ENCODE results near the gene PUM1.

DNA sequence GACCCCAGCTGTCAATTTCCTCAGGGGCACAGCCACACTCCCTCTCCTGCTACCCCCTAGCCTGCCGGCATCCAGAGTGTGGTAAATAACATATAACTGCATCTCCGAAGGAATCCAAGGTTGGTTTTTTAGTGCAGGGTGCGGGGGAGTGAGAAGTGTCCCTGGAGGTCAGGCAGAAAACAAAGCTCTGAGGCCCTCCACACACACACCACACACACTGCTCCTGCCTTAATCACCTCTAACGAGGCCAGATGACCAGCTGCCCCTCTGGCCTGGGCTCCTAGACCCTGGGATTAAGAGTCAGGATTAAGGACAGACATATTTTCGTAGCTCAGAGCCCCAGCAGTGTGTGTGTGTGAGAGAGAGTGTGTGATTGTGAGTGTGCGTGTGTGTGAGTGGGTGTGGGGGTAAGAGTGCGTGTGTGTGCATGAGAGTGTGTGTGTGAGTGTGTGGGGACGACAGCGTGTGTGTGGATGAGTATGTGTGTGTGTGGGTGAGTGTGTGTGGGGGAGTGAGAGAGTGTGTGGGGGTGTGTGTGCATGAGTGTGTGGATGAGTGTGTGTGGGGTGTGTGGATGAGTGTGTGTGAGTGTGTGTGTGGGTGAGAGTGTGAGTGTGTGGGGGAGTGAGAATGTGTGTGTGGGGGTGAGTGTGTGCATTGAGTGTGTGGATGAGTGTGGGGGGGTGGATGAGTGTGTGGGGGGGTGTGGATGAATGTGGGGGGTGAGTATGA, 171.6 kb downstream of the PUM1 start:
- TF ChIP-seq CTCF (conservative IDR thresholded peaks at IDR 0.05; ENCODE audit: low read depth, low read length) = no peak
- no peak for TF ChIP-seq EZH2phosphoT487 (IDR thresholded peaks at IDR 0.05; ENCODE audit: borderline replicate concordance, low read length)
- no peak for TF ChIP-seq EZH2 (IDR thresholded peaks at IDR 0.05; ENCODE audit: low read length, unreplicated experiment)
